Heart left ventricle (tissue), 16 donors: ENCODE data around the gene DAND5. TPM values are rescaled to one million over a fixed set of nuclear protein-coding genes. Genes with fewer than 3 reads are reported as not detected.

Source experiments
- ATAC-seq, 4 donors: fragments of 200-7000 bp; cut with Tn5 transposase; one replicate each; pipeline ENCODE4 v1.9.1; 2020 to 2022; ENCODE audit warnings: moderate library complexity in 4 of 4, mild to moderate bottlenecking in 3 of 4, moderate number of reproducible peaks in 1 of 4
- DNase-seq, 5 donors: peaks; one replicate each; pipeline ENCODE4 v3.0.0-alpha.2; 2020
- H3K27ac ChIP-seq, 12 donors: fragments of 200-600 bp; sonication (generic) in 4 of 12; one replicate each; pipeline versions ENCODE4 v1.5.0 to v1.8.0; 2016 to 2022; ENCODE audit warnings: mild to moderate bottlenecking in 2 of 12
- H3K27me3 ChIP-seq, 9 donors: fragments of 200-600 bp; sonication (generic) in 2 of 9; one replicate each; pipeline versions ENCODE4 v1.5.1 to v1.8.0; 2016 to 2022; ENCODE audit warnings: mild to moderate bottlenecking in 3 of 9
- H3K36me3 ChIP-seq, 9 donors: fragments of 200-600 bp; sonication (generic) in 2 of 9; one replicate each; pipeline versions ENCODE4 v1.5.0 to v1.8.0; 2018 to 2022; ENCODE audit warnings: mild to moderate bottlenecking in 2 of 9
- H3K4me1 ChIP-seq, 12 donors: fragments of 200-600 bp; sonication (generic) in 4 of 12; one replicate each; pipeline versions ENCODE4 v1.5.0 to v1.8.0; 2016 to 2022; ENCODE audit warnings: mild to moderate bottlenecking in 3 of 12
- H3K4me3 ChIP-seq, 12 donors: fragments of 200-600 bp; sonication (generic) in 4 of 12; one replicate each; pipeline versions ENCODE4 v1.5.0 to v1.8.0; 2017 to 2022; ENCODE audit warnings: mild to moderate bottlenecking in 9 of 12, moderate library complexity in 4 of 12
- H3K9me3 ChIP-seq, 12 donors: fragments of 200-600 bp; sonication (generic) in 4 of 12; one replicate each; pipeline versions ENCODE4 v1.5.0 to v1.8.0; 2016 to 2022; ENCODE audit warnings: mild to moderate bottlenecking in 1 of 12
- CTCF ChIP-seq, 12 donors: fragments of 200-600 bp; sonication (generic) in 4 of 12; IDR thresholded peaks; one replicate each; pipeline versions ENCODE4 v1.5.0 to v1.8.0; 2018 to 2022; ENCODE audit warnings: antibody characterized with exemption in 12 of 12, mild to moderate bottlenecking in 5 of 12
- POLR2A ChIP-seq, 2 donors: fragments of 450-650 bp; IDR thresholded peaks; one replicate each; pipeline ENCODE4 v1.6.1; 2017; ENCODE audit warnings: antibody characterized with exemption in 2 of 2, mild to moderate bottlenecking in 2 of 2, moderate library complexity in 2 of 2
- WGBS, 4 donors: extraction: QIAGEN DNeasy Blood & Tissue Kit in 2 of 4; methylation state at CpG; one replicate each; pipeline versions ENCODE4 v1.1.5 to v1.1.7; 2013 to 2018; 5-methylcytosine and 5-hydroxymethylcytosine counted together
- intact Hi-C, 10 donors: fragments of 100-400 bp; cut with DNase I; formaldehyde crosslinking; loops; one replicate each; pipeline versions ENCODE4 v1.11.1 to v1.14.2; 2022
- polyA plus RNA-seq, 2 donors: library from polyadenylated mRNA; stranded (reverse); fragments of 200-250 nt; gene quantifications; one replicate each; pipeline ENCODE4 v1.2.3, GENCODE V29; 2013
- total RNA-seq, 9 donors: library from RNA; depleted of rRNA in 2 of 9; stranded (reverse); fragments of >200 nt in 2 of 9; fragmentation: NEBNext Ultra II Directional in 3 of 9; extraction: Animal tissue kit (Norgen Biotek cat#: 25700) in 3 of 9; gene quantifications; one replicate each; pipeline versions ENCODE4 v1.1.0 to v1.2.4, GENCODE V29; 2016 to 2023
- donor health status: ischemic (EF 13 %, LVEDD 7.1; RV severe dilation, severe dysfunction).
- donor health status: healthy with polysubstance abuse.
- donor health status: DM: no; HTN: yes; CAD: no.
- donor health status: DM: no; HTN: no; CAD: no.
- donor health status: ischemic (EF 25% LVEDD 6.9; RV normal size, moderate dysfunction).
- donor health status: ischemic (EF 25% LVEDD 5.7; RV mildly dilated, moderate dysfunction).
- donor health status: healthy.
- donor health status: DM: yes; HTN: yes; CAD: no.
- donor health status: ischemic (EF 35%, LVEDD 5.7; RV mildly dilated, moderate dysfunction).
- donor health status: nonischemic (EF 11% LVEDD 7.7; RV severe dilation, severe dysfunction).
- donor health status: DM: yes; HTN: yes; CAD: no.
- donor health status: PGD.
- donor health status: ischemic (EF 29% LVEDD 5.4; RV normal size, mild dysfunction).
- donor health status: nonischemic (EF 23%, LVEDD 6.1; RV moderate dilation, normal function).

The DAND5 gene
- total and polyA plus RNA-seq, 11 donors, result 1.4 to 13.6 (median 8.4) TPM

- DNase-seq, result peak; percentile 93 to 95 (median 94)
- Histone ChIP-seq H3K36me3 (peaks cover 0 to 32% (median 24%) of the 10 kb centered on the region in 9 donors), H3K4me1 (peaks cover 6 to 35% (median 20%) of the 10 kb centered on the region in 12 donors), H3K4me3 (peak within 1 kb of the TSS; percentile 72 to 100 (median 88)), H3K9me3 (no peaks in the 10 kb centered on the region), H3K27ac (peak within 1 kb of the TSS; percentile 54 to 92 (median 85)), H3K27me3 (no peaks in the 10 kb centered on the region)
- 2 to 9% (median 3%) methylated on average over 17 to 51 of the region's 51 CpGs for WGBS, 4 donors
- TF ChIP-seq CTCF (IDR thresholded peaks at IDR 0.05), result no peak
- peak in 1 of 2 donors; percentile 57 for TF ChIP-seq POLR2A (IDR thresholded peaks at IDR 0.05)
- peak; percentile 65 to 88 (median 84) for ATAC-seq
- intact Hi-C loops, result loop anchor here in 1 of 10 donors (10.0 kb wide), 1 partner anchor 49 kb away; the partner anchor contains the start of genes DNASE2 and KLF1
These were observed 35.9 kb upstream of the DAND5 start, which contains the start of gene FARSA for GRCh38 chr19:12933287-12934072. FARSA (minus strand) TSS chr19:12933711; CDS start chr19:12933696, 15 bp downstream.

GRCh38 chr19:12935071-12935470 lies 34.3 kb upstream of the DAND5 start:
- Histone ChIP-seq H3K9me3 (no peaks in the 10 kb centered on the region), H3K27me3 (no peaks in the 10 kb centered on the region), H3K36me3 (peaks cover 0 to 26% (median 13%) of the 10 kb centered on the region in 9 donors), H3K4me3 (no peak overlapping the region), H3K4me1 (peaks cover 11 to 43% (median 28%) of the 10 kb centered on the region in 12 donors), H3K27ac (no peak overlapping the region)
- WGBS, 4 donors, result 87 to 94% (median 93%) methylated on average over 10 of the region's 10 CpGs
- no peak for DNase-seq
- TF ChIP-seq POLR2A (IDR thresholded peaks at IDR 0.05), result no peak
- no peak for TF ChIP-seq CTCF (IDR thresholded peaks at IDR 0.05)
- ATAC-seq, result no peak
- intact Hi-C loops, result loop anchor here in 1 of 10 donors (10.0 kb wide), 1 partner anchor 50 kb away; the partner anchor contains the start of genes DNASE2 and KLF1

GRCh38 chr19:12936582-12936981 lies 32.8 kb upstream of the DAND5 start:
- H3K27me3 ChIP-seq, result no peaks in the 10 kb centered on the region
- H3K4me1 ChIP-seq, result peaks cover 13 to 57% (median 41%) of the 10 kb centered on the region in 12 donors
- no peaks in the 10 kb centered on the region for H3K9me3 ChIP-seq
- TF ChIP-seq POLR2A (IDR thresholded peaks at IDR 0.05) (no peak), CTCF (IDR thresholded peaks at IDR 0.05) (no peak)
- ATAC-seq (no peak), DNase-seq (no peak)
- no peak overlapping the region for H3K4me3 ChIP-seq
- WGBS, 4 donors, result 72 to 80% (median 77%) methylated on average over 7 of the region's 7 CpGs
- intact Hi-C loops, result loop anchor here in 1 of 10 donors (10.0 kb wide), 1 partner anchor 52 kb away; the partner anchor contains the start of genes DNASE2 and KLF1
- H3K36me3 ChIP-seq, result peaks cover 0 to 26% (median 19%) of the 10 kb centered on the region in 9 donors
- H3K27ac ChIP-seq, result peak overlapping the region in 1 of 12 donors; percentile 69
